Activated T-helper 1 cell treated with anti-CD3 and anti-CD28 coated beads, Interleukin-2, amount 50 U/mL, for 16 hours (primary cell): ENCODE measurements around the gene TMEM72.

Experiments used
- DNase-seq, 2 donors: peaks; one replicate each; pipeline ENCODE4 v3.0.0-alpha.2; 2020; ENCODE audit warnings: low read depth in 1 of 2, low spot score in 1 of 2

Gene TMEM72

GRCh38 chr10:44932517-44933450, 21.6 kb downstream of the TMEM72 start:
- peak; percentile 63 to 70 for DNase-seq

- DNase-seq = no peak
These were observed 22.5 kb downstream of the TMEM72 start for GRCh38 chr10:44933451-44934321.

- no peak for DNase-seq
These were observed 23.5 kb downstream of the TMEM72 start for GRCh38 chr10:44934416-44935200.

GRCh38 chr10:44935201-44935965, 24.2 kb downstream of the TMEM72 start:
- no peak for DNase-seq

- DNase-seq = no peak
These were observed 24.8 kb downstream of the TMEM72 start for GRCh38 chr10:44935966-44936295.

- no peak for DNase-seq
These were observed 25.3 kb downstream of the TMEM72 start for GRCh38 chr10:44936314-44936975.

GRCh38 chr10:44937196-44938005, 26.3 kb downstream of the TMEM72 start:
- no peak for DNase-seq

- no peak for DNase-seq
These were observed 27.8 kb downstream of the TMEM72 start for GRCh38 chr10:44938956-44939355.

GRCh38 chr10:44939691-44940401, 28.7 kb downstream of the TMEM72 start:
- DNase-seq = no peak

GRCh38 chr10:44944354-44944753, 33.2 kb downstream of the TMEM72 start:
- no peak for DNase-seq

- no peak for DNase-seq
These were observed 35.1 kb downstream of the TMEM72 start for GRCh38 chr10:44946205-44946604.

- DNase-seq = no peak
These were observed 36.4 kb downstream of the TMEM72 start for GRCh38 chr10:44947371-44948152.

- DNase-seq = no peak
These were observed 37.5 kb downstream of the TMEM72 start for GRCh38 chr10:44948642-44949041.

- DNase-seq = no peak
These were observed 38.1 kb downstream of the TMEM72 start for GRCh38 chr10:44949127-44949802.

GRCh38 chr10:44949915-44950314, 38.8 kb downstream of the TMEM72 start:
- no peak for DNase-seq

GRCh38 chr10:44950326-44951225, 39.4 kb downstream of the TMEM72 start:
- DNase-seq = no peak
